Activated CD4-positive, alpha-beta T cell treated with anti-CD3 and anti-CD28 coated beads, Interleukin-2, amount 50 U/mL, for 1 hour (primary cell): Measurements from ENCODE around the gene TTC28.
"Not testable (repeated sequence)": the region's sequence is repeated elsewhere in the genome, so short reads cannot be mapped to it uniquely, and the experiment has no call there.

Source experiments
- DNase-seq: peaks from one replicate; pipeline ENCODE4 v3.0.0-alpha.2; 2020

Gene TTC28

DNA sequence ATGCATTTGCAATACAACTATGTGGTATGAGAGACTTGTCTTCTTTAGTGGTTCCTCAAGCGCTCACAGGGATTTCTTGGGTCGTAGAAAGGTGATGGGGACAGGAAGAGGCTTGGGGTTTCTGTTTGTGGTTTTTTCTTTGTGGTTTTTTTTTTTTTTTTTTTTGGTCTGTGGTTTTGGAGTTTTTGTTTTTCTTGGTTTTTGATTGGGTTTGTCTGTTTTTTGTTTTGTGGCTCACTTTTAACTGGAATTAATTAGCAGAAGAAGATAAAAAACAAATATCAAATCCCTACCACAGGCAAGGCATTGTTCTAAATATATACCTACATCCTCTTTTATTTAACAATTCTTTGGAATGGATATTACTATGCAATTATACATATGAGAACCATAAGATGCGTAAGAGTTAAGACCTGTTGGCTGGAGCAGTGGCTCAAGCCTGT, 5.5 kb downstream of the TTC28 start:
- peak; percentile 21 for DNase-seq

- DNase-seq, result no peak
Measured at GRCh38 chr22:28670756-28671155, 8.9 kb downstream of the TTC28 start.

GRCh38 chr22:28670161-28670560, 9.5 kb downstream of the TTC28 start:
- no peak for DNase-seq

DNA sequence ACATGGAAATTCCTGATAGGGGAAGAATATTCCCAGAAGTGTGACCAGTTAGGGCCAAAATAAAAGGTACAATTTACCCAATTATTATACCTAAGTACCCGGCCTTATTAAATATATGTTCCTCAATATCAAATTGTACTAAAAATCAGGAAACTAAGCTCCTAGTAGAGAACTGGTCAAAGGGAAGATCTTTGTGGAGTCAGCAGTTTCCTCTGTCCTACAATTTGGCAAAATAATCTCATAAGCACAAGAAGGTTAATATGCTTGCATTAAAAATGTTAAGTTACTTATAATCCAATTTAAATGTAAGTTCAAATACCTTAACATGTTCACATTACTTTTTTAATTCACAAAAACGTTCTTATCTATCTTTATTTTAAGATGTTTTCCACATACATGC, 10.3 kb downstream of the TTC28 start:
- no peak for DNase-seq

DNA sequence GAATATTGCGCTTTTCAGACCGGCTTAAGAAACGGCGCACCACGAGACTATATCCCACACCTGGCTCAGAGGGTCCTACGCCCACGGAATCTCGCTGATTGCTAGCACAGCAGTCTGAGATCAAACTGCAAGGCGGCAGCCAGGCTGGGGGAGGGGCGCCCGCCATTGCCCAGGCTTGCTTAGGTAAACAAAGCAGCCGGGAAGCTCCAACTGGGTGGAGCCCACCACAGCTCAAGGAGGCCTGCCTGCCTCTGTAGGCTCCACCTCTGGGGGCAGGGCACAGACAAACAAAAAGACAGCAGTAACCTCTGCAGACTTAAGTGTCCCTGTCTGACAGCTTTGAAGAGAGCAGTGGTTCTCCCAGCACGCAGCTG, 16.1 kb downstream of the TTC28 start:
- DNase-seq, result not testable (repeated sequence)

GRCh38 chr22:28658448-28658847, 21.2 kb downstream of the TTC28 start:
- no peak for DNase-seq

GRCh38 chr22:28656181-28656580, 23.5 kb downstream of the TTC28 start:
- DNase-seq, result no peak

GRCh38 chr22:28650463-28650862, 29.2 kb downstream of the TTC28 start:
- no peak for DNase-seq

DNA sequence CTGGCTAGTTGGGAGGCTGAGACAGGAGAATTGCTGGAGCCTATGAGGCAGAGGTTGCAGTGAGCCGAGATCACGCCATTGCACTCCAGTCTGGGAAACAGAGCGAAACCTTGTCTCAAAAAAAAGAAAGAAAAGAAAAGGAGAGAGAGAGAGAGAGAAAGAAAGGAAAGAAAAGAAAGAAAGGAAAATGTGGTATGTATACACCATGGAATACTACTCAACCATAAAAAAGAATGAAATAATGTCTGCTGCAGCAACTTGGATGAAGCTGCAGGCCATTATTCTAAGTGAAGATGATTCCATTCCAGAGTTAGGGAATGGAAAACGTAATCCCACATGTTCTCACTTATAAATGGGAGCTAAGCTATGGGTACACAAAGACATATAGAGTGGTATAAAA, 30.8 kb downstream of the TTC28 start:
- no peak for DNase-seq

DNA sequence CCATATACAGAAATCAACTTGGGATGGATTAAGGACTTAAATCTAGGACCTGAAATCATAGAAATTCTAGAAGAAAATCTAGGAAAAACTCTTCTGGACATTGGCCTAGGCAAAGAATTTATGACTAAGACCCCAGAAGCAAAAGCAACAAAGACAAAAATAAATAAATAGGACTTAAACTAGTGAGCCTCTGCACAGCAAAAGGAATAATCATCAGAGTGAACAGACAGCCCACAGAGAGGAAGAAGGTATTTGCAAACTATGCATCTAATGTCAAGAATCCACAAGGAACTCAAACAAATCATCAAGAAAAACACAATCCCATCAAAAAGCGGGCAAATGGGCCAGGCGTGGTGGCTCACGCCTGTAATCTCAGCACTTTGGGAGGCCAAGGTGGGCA, 32.4 kb downstream of the TTC28 start:
- no peak for DNase-seq

- DNase-seq, result no peak
Measured at GRCh38 chr22:28639321-28639720, 40.3 kb downstream of the TTC28 start.

DNA sequence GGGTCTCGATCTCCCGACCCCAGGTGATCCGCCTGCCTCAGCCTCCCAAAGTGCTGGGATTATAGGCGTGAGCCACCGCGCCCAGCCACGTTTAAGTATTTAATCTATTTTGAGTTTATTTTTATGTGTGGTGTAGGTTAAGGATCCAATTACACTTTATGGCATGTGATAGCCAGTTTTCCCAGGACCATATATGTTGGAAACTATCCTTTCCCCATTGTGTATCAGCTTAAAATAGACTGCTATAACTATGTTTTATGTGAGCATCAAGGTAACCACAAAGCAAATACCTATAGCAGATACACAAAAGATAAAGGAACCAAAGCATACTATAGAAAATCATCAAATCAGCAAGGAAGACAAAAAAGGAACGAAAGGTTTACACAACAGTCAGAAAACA, 42.4 kb downstream of the TTC28 start:
- no peak for DNase-seq

DNA sequence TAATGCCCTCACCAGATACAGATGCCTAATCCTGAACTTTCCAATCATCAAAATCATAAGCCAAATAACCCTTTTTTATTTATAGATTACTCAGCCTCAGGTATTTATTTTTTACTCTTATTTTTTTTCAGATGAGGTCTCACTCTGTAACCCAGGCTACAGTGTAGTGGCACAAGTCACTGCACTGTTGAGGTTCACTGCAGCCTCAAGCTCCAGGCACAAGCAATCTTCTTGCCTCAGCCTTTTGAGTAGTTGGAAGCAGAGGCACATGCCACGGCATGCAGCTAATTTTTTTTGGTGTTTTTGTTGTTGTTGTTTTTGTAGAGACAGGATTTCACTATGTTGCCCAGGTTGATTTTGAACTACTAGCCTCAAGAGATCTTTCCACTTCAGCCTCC, 49.5 kb downstream of the TTC28 start:
- DNase-seq, result no peak

- no peak for DNase-seq
Measured at GRCh38 chr22:28629420-28630176, 50.0 kb downstream of the TTC28 start.

DNA sequence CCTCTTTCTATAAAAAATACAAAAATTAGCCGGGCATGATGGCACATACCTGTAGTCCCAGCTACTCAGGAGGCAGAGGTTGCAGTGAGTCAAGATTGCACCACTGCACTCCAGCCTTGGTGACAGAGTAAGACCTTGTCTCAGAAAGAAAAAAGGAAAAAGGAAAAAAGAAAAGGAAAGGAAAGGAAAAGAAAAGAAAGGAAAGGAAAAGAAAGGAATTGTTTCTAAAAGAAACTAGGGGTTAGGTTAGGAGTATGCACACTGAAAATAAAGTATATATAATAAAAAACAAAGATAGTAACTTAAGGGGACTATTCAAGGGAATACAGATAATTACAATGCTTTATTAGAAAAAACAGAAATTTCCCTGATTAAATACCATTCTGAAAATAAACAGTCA, 50.9 kb downstream of the TTC28 start:
- DNase-seq, result no peak

GRCh38 chr22:28627791-28628190, 51.8 kb downstream of the TTC28 start:
- DNase-seq, result no peak

- no peak for DNase-seq
Measured at GRCh38 chr22:28620244-28620922, 59.3 kb downstream of the TTC28 start.

- no peak for DNase-seq
Measured at GRCh38 chr22:28619236-28619635, 60.4 kb downstream of the TTC28 start.

DNA sequence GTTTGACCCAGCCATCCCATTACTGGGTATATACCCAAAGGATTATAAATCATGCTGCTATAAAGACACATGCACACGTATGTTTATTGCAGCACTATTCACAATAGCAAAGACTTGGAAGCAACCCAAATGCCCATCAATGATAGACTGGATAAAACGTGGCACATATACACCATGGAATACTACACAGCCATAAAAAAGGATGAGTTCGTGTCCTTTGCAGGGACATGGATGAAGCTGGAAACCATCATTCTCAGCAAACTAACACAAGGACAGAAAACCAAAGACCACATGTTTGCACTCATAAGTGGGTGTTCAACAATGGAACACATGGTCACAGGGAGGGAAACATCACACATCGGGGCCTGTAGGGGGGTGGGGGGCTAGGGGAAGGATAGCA, 64.2 kb downstream of the TTC28 start:
- not testable (repeated sequence) for DNase-seq

DNA sequence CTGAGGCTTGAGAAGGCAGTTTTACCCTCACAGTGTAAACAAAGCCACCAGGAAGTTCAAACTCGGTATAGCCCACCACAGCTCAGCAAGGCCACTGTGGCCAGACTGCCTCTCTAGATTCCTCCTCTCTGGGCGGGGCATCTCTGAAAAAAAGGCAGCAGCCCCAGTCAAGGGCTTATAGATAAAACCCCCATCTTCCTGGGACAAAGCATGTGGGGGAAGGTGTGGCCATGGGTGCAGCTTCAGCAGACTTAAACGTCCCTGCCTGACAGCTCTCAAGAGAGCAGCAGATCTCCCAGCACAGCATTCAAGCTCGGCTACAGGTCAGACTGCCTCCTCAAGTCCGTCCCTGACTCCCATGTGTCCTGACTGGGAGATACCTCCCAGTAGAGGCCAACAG, 69.7 kb downstream of the TTC28 start:
- no peak for DNase-seq

DNA sequence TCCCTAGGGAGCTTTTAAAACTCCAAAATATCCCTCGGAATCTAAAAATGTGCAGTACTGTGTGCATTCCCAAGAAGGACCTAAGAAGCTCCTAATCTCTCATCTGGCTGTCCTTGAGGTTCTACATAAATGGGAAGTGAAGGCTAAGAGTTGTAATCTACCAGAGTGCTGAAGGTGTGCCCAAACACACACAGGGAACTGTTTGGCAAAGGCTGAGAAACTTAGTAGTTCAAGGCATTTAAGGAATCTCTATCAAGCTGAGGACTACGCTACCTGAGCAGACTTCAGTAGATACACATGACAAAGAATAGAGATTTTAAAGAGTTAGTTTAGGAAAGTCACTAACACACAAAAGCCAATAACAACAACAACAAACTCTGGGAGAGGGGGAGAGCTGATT, 71.1 kb downstream of the TTC28 start:
- DNase-seq, result no peak

DNA sequence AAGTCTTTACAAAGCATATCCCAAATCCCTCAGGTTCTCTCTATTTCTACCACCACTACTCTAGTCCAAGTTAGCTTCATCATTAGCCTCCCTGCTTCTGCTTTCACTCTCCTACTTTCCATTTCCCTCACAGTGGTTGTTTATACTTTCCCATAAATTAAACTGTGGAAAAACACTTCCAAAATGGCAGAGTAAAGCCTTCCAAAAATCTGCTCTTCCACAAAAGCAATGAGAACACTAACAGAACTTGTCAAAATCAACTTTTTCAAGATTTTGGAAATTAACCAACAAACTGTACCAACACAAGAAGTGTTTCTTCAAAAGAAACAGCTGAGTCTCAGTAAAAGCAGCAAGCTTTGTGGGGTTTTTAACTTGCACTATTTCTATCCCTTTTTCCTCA, 71.8 kb downstream of the TTC28 start:
- DNase-seq, result no peak

- no peak for DNase-seq
Measured at GRCh38 chr22:28604966-28605761, 74.5 kb downstream of the TTC28 start.

DNA sequence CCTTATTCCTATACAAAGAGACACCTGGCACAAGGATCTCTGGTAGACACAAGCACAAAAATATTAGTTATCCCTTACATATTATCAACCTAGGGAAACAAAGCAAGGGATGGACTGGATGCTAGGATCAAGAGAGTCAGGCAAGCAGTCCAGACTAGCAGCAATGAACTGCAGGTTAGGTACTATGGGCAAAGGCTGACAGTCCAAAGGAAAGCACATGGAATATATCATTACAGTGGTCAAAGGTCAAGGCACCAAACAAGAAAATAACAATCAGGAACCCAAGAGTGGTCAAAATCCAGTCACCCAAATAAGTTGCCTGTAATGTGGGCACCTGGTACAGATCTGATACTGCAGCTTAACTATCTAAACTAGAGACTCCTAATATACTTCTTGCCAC, 77.7 kb downstream of the TTC28 start:
- no peak for DNase-seq
